GM12891 (cell line): Measurements from ENCODE around the gene SPATA24.

ENCODE experiments used
- PAX5 ChIP-seq: IDR thresholded peaks from 2 replicates; pipeline ENCODE4 v1.6.1; 2011; ENCODE audit warnings: low read length, moderate library complexity, mild to moderate bottlenecking; ENCODE audit not compliant: insufficient read depth, severe bottlenecking
- POLR2A ChIP-seq: IDR thresholded peaks from 2 replicates; pipeline ENCODE4 v1.6.1; 2011; ENCODE audit warnings: low read depth, low read length, control low read depth
- POLR2AphosphoS5 ChIP-seq: IDR thresholded peaks from 2 replicates; pipeline ENCODE4 v1.6.1; 2011; ENCODE audit warnings: low read depth, low read length, control low read depth
- POU2F2 ChIP-seq: IDR thresholded peaks from 2 replicates; pipeline ENCODE4 v1.6.1; 2011; ENCODE audit warnings: low read depth, mild to moderate bottlenecking, control low read depth, low read length, moderate library complexity
- SPI1 ChIP-seq: IDR thresholded peaks from 2 replicates; pipeline ENCODE4 v1.6.1; 2011; ENCODE audit warnings: low read depth, low read length, control low read depth
- TAF1 ChIP-seq: IDR thresholded peaks from 2 replicates; pipeline ENCODE4 v1.6.1; 2011; ENCODE audit warnings: low read depth, low read length, control low read depth

DNA sequence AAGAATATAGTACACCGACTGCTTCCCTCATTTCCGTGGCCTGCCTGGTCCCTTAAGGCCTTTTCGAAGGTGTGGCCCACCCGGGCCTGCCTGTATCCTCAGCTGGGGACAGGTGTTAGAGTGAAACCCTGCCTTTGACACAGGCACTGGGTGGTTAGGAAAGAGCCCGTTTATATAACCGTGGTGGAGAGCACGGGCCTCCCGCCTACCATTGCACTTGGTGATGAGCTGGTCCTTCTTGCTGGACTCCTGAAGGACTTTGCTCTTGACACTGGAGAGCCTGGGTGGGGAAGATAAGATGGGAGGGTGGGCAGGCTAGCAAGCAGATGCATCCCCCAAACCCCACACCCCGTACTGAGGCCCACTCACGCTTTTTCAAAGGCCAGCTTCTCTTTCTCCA, 2.3 kb downstream of the SPATA24 start:
- TF ChIP-seq POLR2A (no peak), TAF1 (no peak), POLR2AphosphoS5 (no peak), SPI1 (no peak), POU2F2 (no peak), PAX5 (no peak)
